K562 (cell line): Measurements from ENCODE around the gene LENG9. TPM values are rescaled to one million over a fixed set of nuclear protein-coding genes. Genes with fewer than 3 reads are reported as not detected.

Experiments
- ATAC-seq: fragments of 200-7000 bp; cut with Tn5 transposase; 3 replicates; pipeline ENCODE4 v1.9.1; 2020; ENCODE audit warnings: moderate library complexity
- BruUV-seq: library from RNA; stranded (reverse); fragments of 400-500 nt; replicated peaks from 2 replicates; lab custom pipeline; 2021; lab: Mats Ljungman, UMichigan
- CTCF ChIA-PET: fragments of 300-600 bp; formaldehyde crosslinking; extraction: SDS; loops from one replicate; lab custom pipeline; 2021; ENCODE audit warnings: low intra/inter-chr PET ratio; lab: Yijun Ruan, JAX
- POLR2A ChIA-PET: fragments of 300-600, 350-650 bp; sonication (Branson Sonifier 250); formaldehyde crosslinking; extraction: SDS; loops from one replicate; lab custom pipeline; 2021; ENCODE audit warnings: antibody characterized with exemption, inconsistent platforms; lab: Yijun Ruan, JAX
- DNase-seq, 4 experiments: peaks; one replicate each; pipeline versions ENCODE4 v3.0.0 to v3.0.0-alpha.2; 2011 to 2018; ENCODE audit warnings: low spot score in 3 of 4, mixed read lengths in 3 of 4; ENCODE audit errors: extremely low read depth in 1 of 4
- FAIRE-seq: peaks from 2 replicates; lab custom pipeline; 2011; peaks lifted over from hg19 to GRCh38; lab: Jason Lieb, UNC
- H2AFZ ChIP-seq: 2 replicates; pipeline ENCODE4 v1.6.0; 2011; ENCODE audit warnings: low read depth, low read length, control low read depth, inconsistent platforms
- H3K27ac ChIP-seq: fragments of 200-600 bp; 3 replicates; pipeline ENCODE4 v1.8.0; 2011; ENCODE audit warnings: low read depth, mild to moderate bottlenecking, control low read depth, inconsistent platforms, low read length, moderate library complexity, mixed read lengths; ENCODE audit errors: extremely low read depth
- H3K27me3 ChIP-seq, 2 experiments: fragments of 300-600 bp in 1 of 2; 2 replicates in 1 of 2; 3 replicates in 1 of 2; pipeline versions ENCODE4 v1.6.0 to v1.8.0; 2011; ENCODE audit warnings: inconsistent platforms in 2 of 2, low read length in 2 of 2, mild to moderate bottlenecking in 1 of 2, mixed read lengths in 1 of 2, moderate library complexity in 1 of 2; ENCODE audit not compliant: control insufficient read depth in 2 of 2, insufficient read depth in 2 of 2
- H3K36me3 ChIP-seq: fragments of 300-600 bp; 3 replicates; pipeline ENCODE4 v1.8.0; 2011; ENCODE audit warnings: mild to moderate bottlenecking, low read length, inconsistent platforms; ENCODE audit not compliant: control insufficient read depth, insufficient read depth
- H3K4me1 ChIP-seq, 2 experiments: fragments of 200-600 bp in 1 of 2; replicated peaks in 1 of 2; 2 replicates in 1 of 2; 3 replicates in 1 of 2; pipeline versions ENCODE4 v1.5.1 to v1.8.0; 2011; ENCODE audit warnings: inconsistent platforms in 2 of 2, low read length in 2 of 2, mild to moderate bottlenecking in 1 of 2, mixed read lengths in 1 of 2, moderate library complexity in 1 of 2; ENCODE audit not compliant: control insufficient read depth in 2 of 2, insufficient read depth in 2 of 2
- H3K4me2 ChIP-seq: 2 replicates; pipeline ENCODE4 v1.6.1; 2011; ENCODE audit warnings: low read length, control low read depth, inconsistent platforms, mixed read lengths; ENCODE audit not compliant: insufficient read depth
- H3K4me3 ChIP-seq: fragments of 200-600 bp; sonication (generic), shearing (Covaris generic); 2 replicates; pipeline ENCODE4 v1.5.1; 2016; ENCODE audit warnings: control low read depth, inconsistent platforms
- H3K79me2 ChIP-seq: fragments of 200-600 bp; 3 replicates; pipeline ENCODE4 v1.8.0; 2011; ENCODE audit warnings: low read length, inconsistent platforms; ENCODE audit not compliant: control insufficient read depth, insufficient read depth
- H3K9ac ChIP-seq, 2 experiments: 2 replicates each; pipeline versions ENCODE4 v1.6.0 to v1.6.1; 2011; ENCODE audit warnings: low read depth in 2 of 2, low read length in 2 of 2, control low read depth in 1 of 2, inconsistent platforms in 1 of 2, mild to moderate bottlenecking in 1 of 2, mixed read lengths in 1 of 2; ENCODE audit not compliant: insufficient read depth in 1 of 2
- H3K9me1 ChIP-seq: one replicate; pipeline ENCODE4 v1.6.0; 2011; ENCODE audit warnings: inconsistent platforms, mild to moderate bottlenecking, low read length, moderate library complexity; ENCODE audit not compliant: control insufficient read depth, insufficient read depth
- H3K9me3 ChIP-seq: replicated peaks from 2 replicates; pipeline ENCODE4 v1.5.1; 2011; ENCODE audit warnings: low read depth, low read length, inconsistent platforms; ENCODE audit not compliant: control insufficient read depth, insufficient read depth
- H4K20me1 ChIP-seq: replicated peaks from 2 replicates; pipeline ENCODE4 v1.6.1; 2011; ENCODE audit warnings: low read length, inconsistent platforms, mixed read lengths; ENCODE audit not compliant: control insufficient read depth, insufficient read depth
- CCNT2 ChIP-seq: IDR thresholded peaks from 2 replicates; pipeline ENCODE4 v1.6.1; 2011; ENCODE audit warnings: borderline replicate concordance, low read depth, mild to moderate bottlenecking, moderate library complexity, mixed read lengths, low read length; ENCODE audit not compliant: insufficient read length; ENCODE audit errors: extremely low read depth
- EGR1 ChIP-seq: fragments of 450-650 bp; conservative IDR thresholded peaks from 2 replicates; pipeline ENCODE4 v1.6.1; 2017; ENCODE audit warnings: mild to moderate bottlenecking
- ELF2 ChIP-seq: fragments of 250-450 bp; sonication (Bioruptor Pico); IDR thresholded peaks from 2 replicates; pipeline ENCODE4 v1.5.0; 2021; ENCODE audit warnings: mild to moderate bottlenecking
- GABPB1 ChIP-seq: sonication (generic); formaldehyde crosslinking; IDR thresholded peaks from 2 replicates; pipeline ENCODE4 v1.8.0; 2022; ENCODE audit warnings: mild to moderate bottlenecking, missing genetic modification reagents
- GTF2E2 ChIP-seq: fragments of 200-800 bp; sonication (Bioruptor generic); IDR thresholded peaks from 2 replicates; pipeline ENCODE4 v1.6.1; 2016; ENCODE audit warnings: missing genetic modification characterization, missing compliant biosample characterization
- KDM1A ChIP-seq, 2 experiments: fragments of 450-650 bp; IDR thresholded peaks; 2 replicates each; pipeline ENCODE4 v1.6.1; 2016; ENCODE audit warnings: mild to moderate bottlenecking in 2 of 2
- MCM3 ChIP-seq: fragments of 450-650 bp; IDR thresholded peaks from 2 replicates; pipeline ENCODE4 v1.6.1; 2016
- MIER1 ChIP-seq: fragments of 450-650 bp; IDR thresholded peaks from 2 replicates; pipeline ENCODE4 v1.6.1; 2016; ENCODE audit warnings: antibody characterized with exemption, mild to moderate bottlenecking, low read depth
- NR2F6 ChIP-seq: fragments of 450-650 bp; formaldehyde crosslinking; IDR thresholded peaks from 2 replicates; pipeline ENCODE4 v1.4.0; 2020; ENCODE audit warnings: mild to moderate bottlenecking
- POLR2AphosphoS5 ChIP-seq: IDR thresholded peaks from 2 replicates; pipeline ENCODE4 v1.6.1; 2011; ENCODE audit warnings: mild to moderate bottlenecking, low read depth, low read length, moderate library complexity; ENCODE audit not compliant: control insufficient read depth, insufficient read depth
- POLR2B ChIP-seq: fragments of 450-650 bp; IDR thresholded peaks from 2 replicates; pipeline ENCODE4 v1.6.1; 2018; ENCODE audit warnings: low read depth; ENCODE audit not compliant: partially characterized antibody
- RBM14 ChIP-seq: fragments of 200-400 bp; formaldehyde crosslinking; IDR thresholded peaks from 2 replicates; pipeline ENCODE4 v1.6.1; 2018; ENCODE audit warnings: low read depth, mild to moderate bottlenecking, low read length, moderate library complexity, borderline replicate concordance; ENCODE audit not compliant: insufficient read depth
- ZC3H4 ChIP-seq: sonication (generic); formaldehyde crosslinking; IDR thresholded peaks from 2 replicates; pipeline ENCODE4 v1.9.0; 2021; ENCODE audit warnings: missing genetic modification reagents, borderline replicate concordance
- ZFX ChIP-seq: sonication (generic); formaldehyde crosslinking; IDR thresholded peaks from 2 replicates; pipeline ENCODE4 v1.8.0; 2022; ENCODE audit warnings: mild to moderate bottlenecking, missing genetic modification reagents, moderate library complexity
- ZNF644 ChIP-seq: fragments of 200-800 bp; sonication (Bioruptor generic); IDR thresholded peaks from 2 replicates; pipeline ENCODE4 v1.6.1; 2016; ENCODE audit warnings: low read depth, missing genetic modification characterization, missing compliant biosample characterization
- WGBS: fragments of 100-300 bp; shearing (Covaris generic); methylation state at CpG from one replicate; pipeline ENCODE4 v1.1.6; 2016; ENCODE audit warnings: low coverage, mixed read lengths; ENCODE audit not compliant: insufficient coverage; ENCODE audit errors: missing lambda C conversion rate; 5-methylcytosine and 5-hydroxymethylcytosine counted together
- in situ Hi-C: fragments of 300-500 bp; cut with MboI; formaldehyde crosslinking; loops from 4 replicates; pipeline ENCODE4 v1.15.0; 2018; ENCODE audit warnings: inconsistent platforms, mixed read lengths
- intact Hi-C: fragments of 100-400 bp; cut with micrococcal nuclease; formaldehyde crosslinking; loops from 2 replicates; pipeline ENCODE4 v1.14.2; 2022
- polyA plus RNA-seq, 8 experiments: library from polyadenylated mRNA; depleted of rRNA in 4 of 8; stranded (reverse) in 5 of 8; unstranded in 3 of 8; fragments of >200 nt; fragmentation: Nextera tagmentation in 2 of 8; fragmentation: Illumina TruSeq in 1 of 8; extraction: Ambion mirVana in 2 of 8; extraction: Trizol in 1 of 8; gene quantifications; 2 replicates each; pipeline versions ENCODE4 v1.2.1 to v1.2.3, GENCODE V29; 2011 to 2014; ENCODE audit warnings: inconsistent platforms in 1 of 8, missing spikeins in 1 of 8
- total RNA-seq, 7 experiments: library from RNA; depleted of rRNA in 6 of 7; stranded (reverse); fragments of >200 nt in 6 of 7; fragmentation: Illumina TruSeq in 2 of 7; extraction: Trizol in 2 of 7; gene quantifications; 2 replicates each; pipeline versions ENCODE4 v1.2.1 to v1.2.3, GENCODE V29; 2011 to 2021; ENCODE audit warnings: low replicate concordance in 1 of 7
- TF ChIP-seq, protein P1 (sequence below): fragments of 250-450 bp; sonication (Bioruptor Pico); IDR thresholded peaks from 2 replicates; pipeline ENCODE4 v1.8.0; 2021; ENCODE audit warnings: moderate library complexity, mild to moderate bottlenecking, inconsistent platforms
- TF ChIP-seq, protein P2 (sequence below), 3 experiments: fragments of 200-800 bp in 1 of 3; sonication (Bioruptor generic) in 1 of 3; sonication (generic) in 1 of 3; formaldehyde crosslinking in 1 of 3; IDR thresholded peaks; 2 replicates each; pipeline versions ENCODE4 v1.6.1 to v1.8.0; 2016 to 2022; ENCODE audit warnings: mild to moderate bottlenecking in 2 of 3, missing compliant biosample characterization in 2 of 3, missing genetic modification characterization in 2 of 3, missing genetic modification reagents in 1 of 3
- TF ChIP-seq, protein P3 (sequence below): fragments of 200-800 bp; sonication (Bioruptor generic); IDR thresholded peaks from 2 replicates; pipeline ENCODE4 v1.6.1; 2017; ENCODE audit warnings: missing genetic modification characterization, missing compliant biosample characterization

The LENG9 gene
- total and polyA plus RNA-seq, 9 of the 15 experiments (the other 6 are each of a cell fraction or from before 2014, with no cell fraction given): 0.06 to 0.64 (median 0.33) TPM; not detected in 1

GRCh38 chr19:54462047-54462654, 1.4 kb downstream of the LENG9 start:
- DNase-seq (peak in 1 of 4 experiments; percentile 5), FAIRE-seq (no peak), ATAC-seq (no peak)
- no peak overlapping the region for H3K4me2 ChIP-seq
- H3K79me2 ChIP-seq: no peaks in the 10 kb centered on the region
- no peak overlapping the region for H2AFZ ChIP-seq
- TSS peak; percentile 75 for BruUV-seq
- intact Hi-C loops (no loop called here), in situ Hi-C loops (no loop called here)
- H3K9ac ChIP-seq: peak overlapping the region in 1 of 2 experiments; percentile 90; a peak in 2 of 4 replicates
- peaks cover 53% of the 10 kb centered on the region for H3K36me3 ChIP-seq
- H3K27ac ChIP-seq: no peak overlapping the region
- ChIA-PET POLR2A (interaction anchor here (2.0 to 2.1 kb wide), 2 partner anchors 8 to 14 kb away, joined by 11 to 34 read pairs; partner anchors contain the start of gene LENG8), CTCF (no interaction called here)
- 91% methylated on average over 15 of the region's 15 CpGs for WGBS
- no peaks in the 10 kb centered on the region for H3K9me3 ChIP-seq
- no peaks in the 10 kb centered on the region for H3K27me3 ChIP-seq
- peaks cover 14% of the 10 kb centered on the region; the same call in 1 of the 2 replicates for H4K20me1 ChIP-seq
- no peak overlapping the region for H3K4me3 ChIP-seq
- peaks cover 0 to 43% of the 10 kb centered on the region in 2 experiments; a peak in 2 of 5 replicates for H3K4me1 ChIP-seq
- H3K9me1 ChIP-seq: no peaks in the 10 kb centered on the region
- no peak for TF ChIP-seq GABPB1 (CRISPR knock-in tag)
- no peak for TF ChIP-seq KDM1A (IDR thresholded peaks at IDR 0.05)
- TF ChIP-seq, protein P1, sequence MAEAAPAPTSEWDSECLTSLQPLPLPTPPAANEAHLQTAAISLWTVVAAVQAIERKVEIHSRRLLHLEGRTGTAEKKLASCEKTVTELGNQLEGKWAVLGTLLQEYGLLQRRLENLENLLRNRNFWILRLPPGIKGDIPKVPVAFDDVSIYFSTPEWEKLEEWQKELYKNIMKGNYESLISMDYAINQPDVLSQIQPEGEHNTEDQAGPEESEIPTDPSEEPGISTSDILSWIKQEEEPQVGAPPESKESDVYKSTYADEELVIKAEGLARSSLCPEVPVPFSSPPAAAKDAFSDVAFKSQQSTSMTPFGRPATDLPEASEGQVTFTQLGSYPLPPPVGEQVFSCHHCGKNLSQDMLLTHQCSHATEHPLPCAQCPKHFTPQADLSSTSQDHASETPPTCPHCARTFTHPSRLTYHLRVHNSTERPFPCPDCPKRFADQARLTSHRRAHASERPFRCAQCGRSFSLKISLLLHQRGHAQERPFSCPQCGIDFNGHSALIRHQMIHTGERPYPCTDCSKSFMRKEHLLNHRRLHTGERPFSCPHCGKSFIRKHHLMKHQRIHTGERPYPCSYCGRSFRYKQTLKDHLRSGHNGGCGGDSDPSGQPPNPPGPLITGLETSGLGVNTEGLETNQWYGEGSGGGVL (CRISPR knock-in tag): no peak
- no peak for TF ChIP-seq NR2F6 (CRISPR knock-in tag)
- TF ChIP-seq POLR2B: peak; percentile 66
- no peak for TF ChIP-seq ELF2 (CRISPR knock-in tag)
- no peak for TF ChIP-seq GTF2E2 (tag)
- no peak for TF ChIP-seq EGR1
- 0 out of 2 replicates have a peak, but pooled peaks have one; percentile 55 for TF ChIP-seq ZC3H4 (CRISPR knock-in tag)
- TF ChIP-seq RBM14: no peak; the same call in 1 of the 2 replicates
- no peak for TF ChIP-seq MIER1
- TF ChIP-seq, protein P2, sequence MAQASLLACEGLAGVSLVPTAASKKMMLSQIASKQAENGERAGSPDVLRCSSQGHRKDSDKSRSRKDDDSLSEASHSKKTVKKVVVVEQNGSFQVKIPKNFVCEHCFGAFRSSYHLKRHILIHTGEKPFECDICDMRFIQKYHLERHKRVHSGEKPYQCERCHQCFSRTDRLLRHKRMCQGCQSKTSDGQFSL (CRISPR knock-in tag; IDR thresholded peaks at IDR 0.05): 0 out of 2 replicates have a peak, but pooled peaks have one; percentile 18
- TF ChIP-seq, protein P2 (tag; IDR thresholded peaks at IDR 0.05): no peak; a peak in 1 of 4 replicates
- 0 out of 2 replicates have a peak, but pooled peaks have one; percentile 10 for TF ChIP-seq POLR2AphosphoS5
- TF ChIP-seq, protein P3, sequence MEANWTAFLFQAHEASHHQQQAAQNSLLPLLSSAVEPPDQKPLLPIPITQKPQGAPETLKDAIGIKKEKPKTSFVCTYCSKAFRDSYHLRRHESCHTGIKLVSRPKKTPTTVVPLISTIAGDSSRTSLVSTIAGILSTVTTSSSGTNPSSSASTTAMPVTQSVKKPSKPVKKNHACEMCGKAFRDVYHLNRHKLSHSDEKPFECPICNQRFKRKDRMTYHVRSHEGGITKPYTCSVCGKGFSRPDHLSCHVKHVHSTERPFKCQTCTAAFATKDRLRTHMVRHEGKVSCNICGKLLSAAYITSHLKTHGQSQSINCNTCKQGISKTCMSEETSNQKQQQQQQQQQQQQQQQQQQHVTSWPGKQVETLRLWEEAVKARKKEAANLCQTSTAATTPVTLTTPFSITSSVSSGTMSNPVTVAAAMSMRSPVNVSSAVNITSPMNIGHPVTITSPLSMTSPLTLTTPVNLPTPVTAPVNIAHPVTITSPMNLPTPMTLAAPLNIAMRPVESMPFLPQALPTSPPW (CRISPR knock-in tag): no peak
- no peak for TF ChIP-seq MCM3
- TF ChIP-seq ZNF644 (tag): no peak
- peak; percentile 32; the same call in 1 of the 2 replicates for TF ChIP-seq ZFX (CRISPR knock-in tag)
- TF ChIP-seq CCNT2: peak; percentile 15
